ENCODE data around the gene FBXL15.

GRCh38 chr10:102400598-102401341, 19.9 kb upstream of the FBXL15 start:
- TF ChIP-seq EP300 (IDR thresholded peaks at IDR 0.05) (no peak), POLR2AphosphoS5 (IDR thresholded peaks at IDR 0.05) (no peak)
- TF ChIP-seq, protein P1, sequence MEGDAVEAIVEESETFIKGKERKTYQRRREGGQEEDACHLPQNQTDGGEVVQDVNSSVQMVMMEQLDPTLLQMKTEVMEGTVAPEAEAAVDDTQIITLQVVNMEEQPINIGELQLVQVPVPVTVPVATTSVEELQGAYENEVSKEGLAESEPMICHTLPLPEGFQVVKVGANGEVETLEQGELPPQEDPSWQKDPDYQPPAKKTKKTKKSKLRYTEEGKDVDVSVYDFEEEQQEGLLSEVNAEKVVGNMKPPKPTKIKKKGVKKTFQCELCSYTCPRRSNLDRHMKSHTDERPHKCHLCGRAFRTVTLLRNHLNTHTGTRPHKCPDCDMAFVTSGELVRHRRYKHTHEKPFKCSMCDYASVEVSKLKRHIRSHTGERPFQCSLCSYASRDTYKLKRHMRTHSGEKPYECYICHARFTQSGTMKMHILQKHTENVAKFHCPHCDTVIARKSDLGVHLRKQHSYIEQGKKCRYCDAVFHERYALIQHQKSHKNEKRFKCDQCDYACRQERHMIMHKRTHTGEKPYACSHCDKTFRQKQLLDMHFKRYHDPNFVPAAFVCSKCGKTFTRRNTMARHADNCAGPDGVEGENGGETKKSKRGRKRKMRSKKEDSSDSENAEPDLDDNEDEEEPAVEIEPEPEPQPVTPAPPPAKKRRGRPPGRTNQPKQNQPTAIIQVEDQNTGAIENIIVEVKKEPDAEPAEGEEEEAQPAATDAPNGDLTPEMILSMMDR (IDR thresholded peaks at IDR 0.05), result no peak

Measured in gastroesophageal sphincter (tissue), 3 donors.